HG02588 (cell line): ENCODE data around the gene RASSF4.
"Not testable (repeated sequence)": the region's sequence is repeated elsewhere in the genome, so short reads cannot be mapped to it uniquely, and the experiment has no call there.

Experiments used
- ATAC-seq: cut with Tn5 transposase; IDR thresholded peaks from one replicate; pipeline ENCODE4 v1.9.1; 2021; ENCODE audit warnings: mild to moderate bottlenecking, moderate library complexity; ENCODE audit not compliant: unreplicated experiment

RASSF4 gene

DNA sequence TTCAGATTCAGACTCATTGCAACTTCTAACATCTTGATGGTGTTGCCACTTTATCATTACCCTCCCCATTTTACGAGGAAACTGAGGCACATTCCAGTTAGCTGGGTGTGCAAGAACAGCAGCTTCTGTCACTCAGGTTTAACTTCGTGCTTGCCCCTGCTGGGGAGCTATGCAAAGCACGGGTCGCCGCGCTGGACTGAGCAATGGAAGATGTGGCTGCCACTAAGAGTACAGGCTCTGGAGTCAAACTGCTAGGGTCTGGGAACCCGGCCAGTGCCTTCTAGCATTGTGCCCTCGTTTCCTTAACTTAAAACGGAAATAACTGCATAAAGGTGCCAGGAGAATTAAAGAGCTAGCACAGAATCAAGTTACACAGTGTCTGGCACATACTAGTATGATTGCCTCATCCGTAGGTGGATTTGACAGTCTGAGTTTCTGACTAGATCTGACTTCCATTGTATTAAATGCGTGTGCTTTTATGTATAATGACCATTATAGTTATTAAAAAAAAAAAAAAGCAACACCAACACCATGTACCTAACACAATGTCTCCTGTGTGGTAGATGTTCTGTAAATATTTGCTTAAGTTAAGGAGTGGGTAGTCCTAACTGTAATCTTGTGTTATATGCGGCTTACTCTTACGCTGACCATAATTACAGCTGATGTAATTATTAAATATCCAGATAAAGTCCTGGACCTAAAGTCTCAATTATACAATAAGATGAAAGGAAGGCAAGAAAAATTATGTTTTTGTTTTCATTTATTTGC lies 42.0 kb downstream of the RASSF4 start:
- ATAC-seq = peak; percentile 72

DNA sequence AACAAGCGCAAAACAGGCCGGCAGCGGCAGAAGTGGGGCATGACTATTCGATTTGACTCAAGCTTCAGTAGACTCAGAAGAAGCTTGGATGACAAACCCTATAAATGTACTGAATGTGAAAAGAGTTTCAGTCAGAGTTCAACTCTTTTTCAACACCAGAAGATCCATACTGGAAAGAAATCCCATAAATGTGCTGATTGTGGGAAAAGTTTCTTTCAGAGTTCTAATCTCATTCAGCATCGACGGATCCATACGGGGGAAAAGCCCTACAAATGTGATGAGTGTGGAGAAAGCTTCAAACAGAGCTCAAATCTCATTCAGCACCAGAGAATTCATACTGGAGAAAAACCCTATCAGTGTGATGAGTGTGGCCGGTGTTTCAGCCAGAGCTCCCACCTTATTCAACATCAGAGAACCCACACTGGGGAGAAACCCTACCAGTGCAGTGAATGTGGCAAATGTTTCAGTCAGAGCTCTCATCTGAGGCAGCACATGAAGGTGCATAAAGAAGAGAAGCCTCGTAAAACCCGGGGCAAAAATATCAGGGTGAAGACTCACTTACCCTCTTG lies 43.9 kb downstream of the RASSF4 start:
- ATAC-seq = no peak

DNA sequence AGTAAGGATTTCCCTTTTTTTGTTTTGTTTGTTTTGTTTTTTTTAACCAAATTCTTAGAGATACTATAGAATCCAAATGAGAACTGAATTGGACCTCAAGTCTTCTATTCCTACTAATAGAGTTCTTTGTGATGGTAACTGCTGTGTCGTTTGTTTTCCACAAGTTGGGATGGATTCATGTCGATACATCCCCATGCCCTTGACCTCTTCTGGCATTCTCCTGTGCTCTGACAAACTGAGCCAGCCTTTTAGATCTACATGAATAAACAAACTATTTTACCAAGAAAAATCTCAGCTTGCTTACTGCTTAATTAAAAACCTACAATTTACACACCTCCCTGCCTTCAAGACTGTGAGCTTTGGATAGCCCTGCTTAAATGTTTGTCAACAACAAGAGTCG lies 45.1 kb downstream of the RASSF4 start:
- no peak for ATAC-seq

DNA sequence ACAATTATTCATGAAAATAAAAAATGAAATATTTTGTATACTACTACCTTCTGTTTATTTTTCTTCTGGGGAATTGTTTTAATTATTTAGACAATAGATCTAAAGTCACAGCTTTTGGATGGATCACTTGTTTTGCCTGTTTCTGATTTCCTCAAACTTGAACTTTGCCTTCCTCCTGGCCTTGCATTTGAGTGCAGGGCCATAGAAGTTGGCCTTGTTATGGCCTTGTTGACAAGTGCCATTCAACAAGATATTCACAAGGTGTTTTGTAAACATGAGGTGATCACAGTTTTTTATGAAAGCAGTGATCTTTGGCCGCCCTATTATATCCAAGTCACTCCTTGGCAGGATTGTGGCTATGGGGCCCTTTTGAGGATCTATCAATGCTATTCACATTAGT lies 45.7 kb downstream of the RASSF4 start:
- no peak for ATAC-seq

DNA sequence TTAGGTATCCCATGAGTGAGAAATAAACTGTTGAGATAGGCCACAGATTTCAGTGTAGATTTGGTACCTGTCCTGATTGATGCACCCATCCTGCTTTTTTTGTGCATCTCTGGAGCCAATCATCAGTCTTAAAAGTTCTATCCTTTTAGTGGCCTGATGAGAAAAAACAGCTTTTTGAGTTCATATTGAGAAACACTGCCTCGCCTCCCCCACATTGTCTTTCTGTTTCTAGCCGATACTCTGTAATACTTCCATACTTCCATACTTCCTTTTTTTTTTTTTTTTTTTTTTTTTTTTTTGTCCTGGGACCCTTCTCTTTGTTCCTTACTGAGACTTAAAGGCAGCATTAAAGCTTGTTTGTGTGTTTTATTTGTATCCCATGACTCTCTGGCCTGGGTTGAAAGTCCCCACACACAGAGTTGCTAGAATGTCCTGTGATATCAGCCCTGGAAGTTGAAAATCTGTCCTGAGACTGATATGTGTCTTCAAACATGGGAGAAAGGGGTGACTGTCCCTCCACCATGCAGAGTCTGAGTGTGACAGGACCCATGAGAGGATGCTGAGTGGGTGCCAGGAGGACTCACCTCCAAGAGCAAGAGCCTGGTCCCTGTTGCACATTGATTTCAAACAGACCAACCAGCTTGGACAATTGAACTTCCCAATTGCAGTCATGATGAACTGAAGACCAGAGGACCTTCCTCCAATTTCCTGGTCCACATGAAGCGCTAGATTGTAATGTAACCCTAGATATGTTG lies 46.9 kb downstream of the RASSF4 start:
- no peak for ATAC-seq

DNA sequence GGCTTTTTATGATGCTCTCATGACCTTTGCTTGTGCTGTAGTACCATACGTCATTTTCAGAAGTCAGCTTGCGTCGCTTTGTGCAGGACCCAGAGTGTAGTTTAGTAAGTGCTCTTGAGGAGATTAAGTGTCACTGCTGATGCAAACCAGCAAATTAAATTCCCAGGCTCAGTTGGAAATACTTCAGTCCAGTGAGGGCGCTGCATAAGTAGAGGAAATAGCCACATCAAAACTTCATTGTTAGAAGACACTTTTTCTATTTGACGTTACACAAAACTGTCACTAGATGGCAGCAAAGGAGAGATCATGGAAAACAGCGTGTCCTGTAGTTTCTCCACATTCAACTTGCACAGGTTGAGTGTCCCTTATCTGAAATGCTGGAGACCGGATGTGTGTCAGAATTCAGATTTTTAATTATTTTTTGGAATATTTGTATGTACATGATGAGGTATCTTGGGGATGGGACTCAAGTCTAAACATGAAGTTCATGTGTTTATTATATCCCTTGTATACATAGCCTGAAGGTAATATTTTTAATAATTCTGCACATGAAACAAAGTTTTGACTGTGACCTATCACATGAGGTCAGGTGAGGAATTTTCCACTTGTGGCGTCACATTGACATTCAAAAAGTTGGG lies 49.0 kb downstream of the RASSF4 start:
- peak; percentile 63 for ATAC-seq

DNA sequence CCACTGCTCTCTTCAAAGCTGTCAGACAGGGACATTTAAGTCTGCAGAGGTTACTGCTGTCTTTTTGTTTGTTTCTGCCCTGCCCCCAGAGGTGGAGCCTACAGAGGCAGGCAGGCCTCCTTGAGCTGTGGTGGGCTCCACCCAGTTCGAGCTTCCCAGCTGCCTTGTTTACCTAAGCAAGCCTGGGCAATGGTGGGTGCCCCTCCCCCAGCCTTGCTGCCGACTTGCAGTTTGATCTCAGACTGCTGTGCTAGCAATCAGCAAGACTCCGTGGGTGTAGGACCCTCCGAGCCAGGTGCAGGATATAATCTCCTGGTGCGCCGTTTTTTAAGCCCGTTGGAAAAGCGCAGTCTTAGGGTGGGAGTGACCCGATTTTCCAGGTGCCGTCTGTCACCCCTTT lies 55.0 kb downstream of the RASSF4 start:
- ATAC-seq = not testable (repeated sequence)

DNA sequence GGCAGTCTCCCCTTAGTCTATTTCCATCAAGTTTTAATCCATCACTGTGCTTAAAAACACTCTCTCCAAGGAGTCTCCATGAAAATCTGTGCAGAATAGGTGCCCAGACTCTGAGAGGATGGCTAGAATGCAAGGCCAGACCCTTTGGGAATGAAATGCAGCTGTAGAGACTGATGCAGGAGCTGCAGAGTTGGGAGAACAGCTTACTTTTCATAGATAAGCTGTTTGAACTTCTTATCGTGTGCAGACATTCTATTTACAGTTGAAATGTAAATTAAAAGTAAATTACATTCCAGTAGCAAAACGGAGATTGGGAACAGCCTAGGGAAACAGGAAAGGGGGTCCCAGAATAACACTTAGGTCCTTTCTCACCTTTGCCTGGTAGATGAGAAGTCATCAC lies 56.0 kb downstream of the RASSF4 start:
- no peak for ATAC-seq

DNA sequence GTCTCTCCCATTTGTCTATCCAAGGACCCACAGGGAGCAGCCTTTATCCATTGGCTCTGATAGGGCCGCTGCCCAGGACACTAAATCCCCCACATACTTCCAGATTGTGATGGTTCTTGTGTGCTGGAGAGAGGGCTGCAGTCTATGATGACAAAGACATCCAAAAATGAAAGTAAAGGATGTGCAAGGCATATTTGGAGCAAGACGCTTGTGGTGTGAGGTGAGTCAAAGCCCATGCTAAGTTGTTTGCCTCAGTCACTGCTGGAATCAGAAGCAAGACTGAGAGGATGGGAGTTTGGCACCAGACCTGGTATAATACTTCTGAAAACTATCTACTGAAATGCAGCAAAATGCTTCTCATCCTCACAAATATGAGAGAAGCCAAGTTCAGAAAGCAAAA lies 63.8 kb downstream of the RASSF4 start:
- no peak for ATAC-seq

DNA sequence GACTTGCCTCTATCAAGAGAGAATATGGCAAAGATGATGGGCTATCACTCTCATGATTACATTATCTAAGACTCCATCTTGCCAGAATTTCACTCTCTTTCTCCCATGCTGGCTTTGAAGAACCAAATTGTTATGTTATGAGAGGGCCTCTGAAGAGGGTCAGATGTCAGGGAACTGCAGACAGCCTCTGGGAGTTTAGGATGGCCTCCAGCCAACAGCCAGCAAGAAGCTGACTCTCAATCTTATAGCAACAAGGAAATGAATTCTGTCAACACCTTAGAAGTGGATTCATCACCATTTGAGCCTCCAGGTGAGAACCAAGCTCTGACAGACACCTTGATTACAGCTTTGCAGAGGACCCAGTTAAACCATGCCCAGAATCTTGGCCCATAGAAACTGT lies 74.7 kb downstream of the RASSF4 start:
- ATAC-seq = no peak

DNA sequence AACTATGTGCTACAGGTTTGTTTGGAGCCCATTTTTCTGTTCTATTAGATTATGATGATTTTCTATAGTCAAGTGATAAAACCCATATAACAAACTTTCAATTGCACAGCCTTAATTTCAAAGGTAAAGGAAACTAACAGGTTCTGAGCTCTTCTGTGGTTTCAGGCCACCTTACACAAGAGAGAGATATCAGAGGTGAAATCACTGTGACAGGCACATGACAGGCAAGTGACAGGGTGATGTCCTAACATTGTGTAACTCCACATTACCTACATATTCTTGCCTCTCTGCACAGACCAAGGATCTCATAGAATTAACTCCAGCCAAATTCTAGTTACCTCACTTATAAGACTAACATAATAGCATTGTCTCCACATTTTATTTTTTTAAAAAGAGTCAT lies 76.1 kb downstream of the RASSF4 start:
- no peak for ATAC-seq

DNA sequence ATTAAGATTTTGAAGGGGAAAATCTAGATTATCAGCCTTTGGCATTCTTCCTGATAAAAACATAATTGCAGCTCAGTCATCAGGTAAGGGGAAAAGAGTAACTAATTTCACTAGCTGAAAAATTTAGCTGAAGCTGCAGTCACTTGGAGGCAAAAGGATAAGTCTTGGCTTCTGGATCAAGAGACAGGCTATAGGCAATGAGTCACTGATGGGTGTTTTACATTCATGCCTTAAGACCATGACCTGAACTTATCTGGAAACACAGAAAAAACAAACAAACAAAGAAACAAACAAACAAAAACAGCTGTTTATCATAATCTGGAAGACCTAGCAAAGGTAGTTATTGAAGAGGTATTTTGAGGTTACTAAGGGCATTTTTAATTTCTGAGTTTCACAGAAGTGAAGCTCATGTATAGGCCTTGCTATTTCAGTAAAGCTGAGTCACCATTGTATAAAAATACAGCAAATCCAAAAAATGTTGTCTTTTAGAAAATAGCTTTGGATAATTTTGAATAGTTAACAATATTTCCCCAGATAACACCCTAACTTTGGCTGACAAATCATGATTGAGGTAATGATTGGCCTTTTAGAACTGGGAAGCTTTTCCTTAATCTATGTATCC lies 81.4 kb downstream of the RASSF4 start:
- ATAC-seq = no peak

DNA sequence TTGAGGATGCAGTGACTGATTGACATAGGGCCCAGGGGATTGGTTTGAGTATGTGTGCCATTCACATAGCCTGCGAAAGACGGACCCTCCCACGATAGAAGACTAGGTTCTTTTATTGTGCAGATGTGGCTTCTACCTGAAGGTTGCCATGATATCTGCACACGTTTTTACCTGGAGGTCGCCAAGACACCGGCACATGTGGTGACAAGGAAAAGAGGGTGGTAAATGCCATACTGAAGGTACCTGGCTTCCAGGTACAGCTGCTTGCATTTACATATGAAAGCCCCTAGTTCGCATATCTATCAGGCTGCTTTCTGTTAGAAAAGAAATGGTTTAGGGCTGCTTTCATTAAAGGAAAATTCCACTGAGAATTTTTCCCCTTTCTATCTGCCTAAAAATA lies 84.7 kb downstream of the RASSF4 start:
- no peak for ATAC-seq
